Measurements from ENCODE around the gene TNS2. TPM values are rescaled to one million over a fixed set of nuclear protein-coding genes. Genes with fewer than 3 reads are reported as not detected.

Gene TNS2
- total RNA-seq, 1 experiment from 2014 or later, result 7.0 TPM

GRCh38 chr12:53067993-53068770 is 18.3 kb downstream of the TNS2 start:
- DNase-seq (ENCODE audit: low read depth), result no peak

- no peak for DNase-seq (ENCODE audit: low read depth)
Observed at GRCh38 chr12:53068811-53069585, 19.1 kb downstream of the TNS2 start.

DNA sequence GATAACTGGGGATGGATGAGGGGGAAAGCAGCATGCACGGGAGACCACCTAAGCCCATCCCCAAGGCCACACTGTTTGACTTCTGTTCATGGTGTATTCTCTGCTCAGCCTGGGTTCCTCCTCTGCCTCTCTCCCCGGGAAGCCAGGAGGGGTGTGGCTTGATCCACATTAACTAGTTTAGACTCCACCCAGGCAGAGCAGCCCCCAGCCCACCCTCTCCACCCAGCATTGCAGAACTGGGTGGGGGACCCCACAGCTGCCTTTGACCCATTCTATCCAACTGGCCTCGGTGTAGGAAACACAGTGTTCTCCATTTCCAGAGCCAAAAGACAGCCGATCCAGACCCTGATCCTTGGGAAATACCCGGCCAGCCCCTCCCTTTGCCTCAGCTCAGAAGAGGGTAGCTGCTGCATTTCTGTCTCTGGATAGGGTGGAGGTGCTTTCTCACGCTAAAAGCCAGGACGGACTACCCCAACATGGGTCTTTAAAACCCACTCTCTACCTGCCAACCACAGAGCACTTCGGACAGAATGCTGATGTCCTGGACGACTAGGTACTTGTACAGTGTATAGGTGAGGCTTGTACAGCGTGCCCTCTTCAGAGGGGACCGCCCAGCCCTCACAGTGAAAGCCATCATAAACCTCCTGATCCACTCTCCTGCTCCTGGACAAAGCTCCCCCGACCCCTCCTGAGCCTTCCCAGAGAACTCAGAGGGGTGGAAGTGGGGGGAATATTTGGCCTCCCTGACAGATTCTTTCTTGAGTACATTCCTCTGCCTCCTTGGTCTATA is 20.0 kb downstream of the TNS2 start:
- no peak for DNase-seq (ENCODE audit: low read depth)

DNA sequence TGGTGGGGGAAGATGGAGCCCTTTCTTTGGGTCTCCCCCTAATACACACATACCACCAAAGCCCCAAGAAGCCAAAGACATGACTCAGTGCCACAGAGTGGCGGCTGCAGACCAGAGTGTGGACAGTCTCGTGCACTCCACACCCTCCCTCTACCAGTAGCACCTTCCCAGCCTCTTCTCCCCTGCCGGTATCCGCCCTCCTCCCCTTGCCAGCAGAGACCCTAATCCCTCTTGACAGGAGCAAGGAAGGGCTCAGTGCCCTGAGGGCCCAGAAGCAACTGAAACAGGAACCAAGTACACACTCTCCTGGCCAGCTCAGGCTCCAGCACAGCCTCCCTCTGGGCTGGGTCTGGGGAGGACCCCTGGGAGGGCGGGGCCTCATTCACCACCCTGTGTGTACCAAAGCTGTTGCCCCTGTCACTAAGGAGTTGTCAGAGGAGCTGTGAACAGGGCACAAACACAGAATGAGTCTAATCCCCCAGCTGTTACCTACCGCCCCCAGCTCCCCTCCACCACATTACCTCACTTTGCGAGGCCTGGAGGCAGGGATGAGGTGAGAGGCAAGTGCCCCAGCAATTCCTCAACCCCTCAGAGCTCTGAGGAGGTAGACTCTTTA is 21.1 kb downstream of the TNS2 start:
- DNase-seq (ENCODE audit: low read depth), result no peak

GRCh38 chr12:53071591-53072551 is 22.0 kb downstream of the TNS2 start:
- no peak for DNase-seq (ENCODE audit: low read depth)

- DNase-seq (ENCODE audit: low read depth), result no peak
Observed at GRCh38 chr12:53073881-53074280, 24.0 kb downstream of the TNS2 start.

GRCh38 chr12:53074283-53074998 is 24.6 kb downstream of the TNS2 start:
- no peak for DNase-seq (ENCODE audit: low read depth)

DNA sequence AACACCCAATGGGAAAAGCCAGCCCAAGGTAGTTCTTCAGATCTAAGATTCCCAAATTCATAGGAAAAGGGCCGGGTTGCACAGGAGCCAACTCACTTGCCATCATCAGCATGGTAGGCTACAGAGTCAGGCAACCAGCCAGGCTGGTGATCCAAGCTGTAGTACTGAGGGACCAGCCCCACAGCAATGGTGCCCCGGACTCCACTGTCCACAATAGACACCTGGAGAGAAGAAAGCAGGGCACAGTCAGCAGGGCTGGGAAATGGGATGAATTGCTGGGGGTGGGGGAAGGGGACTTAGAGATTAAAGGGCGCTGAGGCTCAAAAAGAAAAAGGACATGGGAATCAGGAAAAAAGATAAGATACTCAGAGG is 25.1 kb downstream of the TNS2 start:
- no peak for DNase-seq (ENCODE audit: low read depth)

- DNase-seq (ENCODE audit: low read depth), result no peak
Observed at GRCh38 chr12:53076461-53076860, 26.6 kb downstream of the TNS2 start.

GRCh38 chr12:53077030-53077429 is 27.2 kb downstream of the TNS2 start:
- no peak for DNase-seq (ENCODE audit: low read depth)

GRCh38 chr12:53078425-53079225 is 28.8 kb downstream of the TNS2 start:
- no peak for DNase-seq (ENCODE audit: low read depth)

DNA sequence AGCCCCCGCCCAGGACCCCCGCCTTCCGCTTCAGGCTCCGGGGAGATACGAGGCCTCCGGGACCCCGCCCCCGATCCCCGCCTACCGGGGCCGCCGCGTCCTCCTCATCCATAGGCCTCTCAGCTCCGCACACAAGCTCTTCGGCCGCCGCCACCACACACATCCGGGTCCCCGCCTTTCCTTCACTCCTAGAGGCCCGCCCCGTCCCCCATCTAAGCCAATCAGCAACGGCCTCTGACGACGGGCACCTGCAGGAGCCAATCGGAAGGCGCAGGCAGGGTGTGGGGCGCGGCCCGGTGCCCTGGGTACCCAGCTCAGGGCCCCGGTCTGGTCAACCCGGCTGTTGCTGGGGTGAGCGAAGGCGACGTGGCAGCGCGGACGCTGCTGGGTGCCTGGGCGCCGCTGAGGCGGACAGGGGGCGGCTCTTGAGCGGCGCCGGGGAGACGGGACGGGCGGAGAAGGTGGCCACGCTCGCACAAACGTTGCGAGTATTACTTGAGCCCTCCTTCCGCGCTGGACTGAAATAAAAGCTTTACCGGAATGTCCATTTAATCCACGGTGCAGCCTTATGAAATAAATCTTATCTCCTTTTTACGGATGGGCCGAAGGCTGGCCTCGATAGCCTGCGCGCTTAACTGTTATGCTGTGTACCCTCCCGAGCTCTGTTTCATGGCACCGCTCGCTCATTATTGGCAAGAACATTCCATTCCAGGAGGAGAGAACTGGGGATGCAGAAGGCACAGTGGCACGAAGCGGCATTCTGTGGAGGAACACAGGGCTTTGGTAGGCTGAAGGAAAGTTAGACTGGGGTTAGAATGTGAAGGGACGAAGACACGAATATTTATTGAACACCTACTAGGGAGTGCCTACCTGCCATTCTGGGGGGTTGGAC is 29.6 kb downstream of the TNS2 start, which contains the start of gene SPRYD3:
SPRYD3 (minus strand) TSS at position 165 of the 892 bp plus-strand sequence; CDS start at position 108, 57 bp downstream.
- peak; percentile 98 for DNase-seq (ENCODE audit: low read depth)

GRCh38 chr12:53082637-53083175 is 32.8 kb downstream of the TNS2 start:
- DNase-seq (ENCODE audit: low read depth), result no peak

DNA sequence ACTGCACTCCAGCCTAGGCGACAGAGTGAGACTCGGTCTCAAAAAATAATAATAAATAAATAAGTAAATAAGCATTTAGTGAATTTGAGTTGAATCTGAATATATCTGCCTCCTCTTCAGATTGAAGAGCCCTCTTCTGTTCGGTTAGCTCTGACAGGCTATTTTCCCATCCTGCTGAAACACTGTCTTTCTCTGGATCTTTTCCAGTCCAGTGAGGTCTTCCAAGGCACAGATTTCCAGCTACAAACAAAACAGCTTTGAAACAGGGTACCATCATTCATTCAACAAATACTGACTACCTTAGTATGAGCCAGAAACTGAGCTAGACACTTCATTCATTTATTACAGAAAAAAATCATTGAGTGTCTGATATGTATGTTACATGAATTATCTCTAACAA is 36.5 kb downstream of the TNS2 start:
- DNase-seq (ENCODE audit: low read depth), result no peak

DNA sequence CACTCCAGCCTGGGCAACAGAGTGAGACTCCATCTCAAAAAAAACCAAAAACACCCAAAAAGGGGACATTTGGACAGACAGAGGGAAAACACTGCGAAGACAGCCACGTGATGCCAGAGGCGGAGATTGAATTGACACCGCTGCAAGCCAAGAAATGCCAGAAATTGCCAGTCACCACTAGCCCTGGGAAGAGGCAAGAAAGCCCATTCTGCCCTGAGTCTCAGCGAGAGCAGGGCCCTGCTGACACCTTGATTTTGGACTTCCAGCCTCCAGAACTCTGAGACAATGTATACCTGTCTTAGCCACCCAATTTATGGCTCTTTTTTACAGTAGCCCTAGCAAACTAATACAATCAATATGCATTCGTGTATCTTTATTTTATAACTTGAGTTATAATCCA is 40.2 kb downstream of the TNS2 start:
- no peak for DNase-seq (ENCODE audit: low read depth)

DNA sequence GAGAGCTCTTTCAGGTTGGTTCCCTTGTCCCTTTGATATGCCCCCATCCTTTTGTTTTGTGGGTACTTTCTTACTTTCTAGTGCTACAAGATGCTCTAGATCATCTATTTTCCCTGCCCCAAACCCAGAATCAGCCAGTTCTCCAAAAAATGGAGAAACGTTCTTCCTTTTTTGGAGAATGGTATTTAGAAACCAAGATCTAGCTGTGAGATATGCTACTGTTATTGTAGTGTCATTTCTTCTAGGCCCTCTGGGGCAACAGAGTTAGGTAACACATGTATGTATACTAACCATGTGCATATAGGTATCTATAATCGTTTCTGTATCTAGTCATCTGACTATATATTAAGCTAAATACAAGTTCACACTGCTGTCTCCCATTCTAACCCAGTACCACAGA is 40.7 kb downstream of the TNS2 start:
- no peak for DNase-seq (ENCODE audit: low read depth)

DNA sequence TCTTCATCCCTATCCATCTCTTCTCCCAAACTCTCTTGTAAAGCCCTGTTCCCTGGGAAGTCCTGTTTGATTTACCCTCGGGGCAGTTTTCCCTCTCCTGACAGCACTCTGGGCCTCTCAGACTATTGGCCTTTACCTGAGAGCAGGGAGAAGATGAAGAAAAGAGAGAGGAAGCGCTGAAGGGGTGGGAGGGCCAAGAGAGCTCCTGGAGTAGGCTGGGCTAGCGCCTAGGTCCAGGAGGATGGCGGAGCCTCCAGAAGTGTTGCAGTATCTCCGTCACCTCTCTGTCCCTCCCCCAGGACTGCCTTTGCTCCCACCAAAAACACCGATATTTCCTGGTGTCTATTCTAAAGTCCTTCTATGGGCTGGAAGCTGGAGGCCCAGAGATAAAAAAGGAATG is 41.9 kb downstream of the TNS2 start:
- no peak for DNase-seq (ENCODE audit: low read depth)

Data from Daoy (cell line).